Measurements from ENCODE around the gene ACACB. TPM values are rescaled to one million over a fixed set of nuclear protein-coding genes. Genes with fewer than 3 reads are reported as not detected.

The ACACB gene
- total and polyA plus RNA-seq, 2 donors (not counting 3 experiments of a cell fraction or from before 2014, with no cell fraction given): 1.3 to 5.7 TPM

DNA sequence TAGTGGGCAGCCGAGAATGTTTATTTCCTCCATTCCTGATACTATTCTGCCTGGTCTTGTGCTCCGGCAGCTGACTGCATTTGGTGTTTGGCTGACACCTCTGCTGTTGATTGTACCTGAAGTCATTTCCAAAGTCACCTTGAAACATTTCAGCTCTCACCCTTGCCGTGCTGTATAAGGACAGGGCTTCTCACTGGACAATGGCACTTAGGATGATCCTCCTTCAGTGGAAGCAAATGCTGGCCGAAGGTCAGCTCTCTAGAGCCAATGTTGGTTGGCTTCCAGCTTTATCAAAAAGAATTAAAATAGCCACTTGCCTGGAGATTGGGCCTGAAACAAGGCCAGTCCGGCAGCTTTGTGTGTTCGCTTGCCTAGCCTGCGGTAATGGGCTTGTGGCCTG is 44.0 kb downstream of the ACACB start:
- Histone ChIP-seq H3K4me3 (replicated peaks in 1 of 3; ENCODE audit: insufficient read depth in 1 of 3, low read depth in 1 of 3, low read length in 3 of 3) (no peak overlapping the region), H3K4me2 (ENCODE audit: insufficient read depth, low read length) (no peak overlapping the region), H3K27me3 (ENCODE audit: control insufficient read depth in 2 of 2, insufficient read depth in 2 of 2, low read length in 2 of 2) (no peaks in the 10 kb centered on the region), H3K4me1 (ENCODE audit: control insufficient read depth, extremely low read depth, insufficient read depth, low read length) (no peaks in the 10 kb centered on the region), H3K9me1 (replicated peaks; ENCODE audit: control insufficient read depth, extremely low read depth, insufficient read depth, low read length) (no peaks in the 10 kb centered on the region), H2AFZ (ENCODE audit: low read depth, low read length) (no peak overlapping the region), H3K79me2 (ENCODE audit: control insufficient read depth, insufficient read depth, low read length) (no peaks in the 10 kb centered on the region), H3K9ac (replicated peaks; ENCODE audit: extremely low read depth, insufficient read depth, low read length) (no peak overlapping the region), H3K9me3 (replicated peaks; ENCODE audit: control insufficient read depth, insufficient read depth, low read length) (no peaks in the 10 kb centered on the region), H3K36me3 (ENCODE audit: control insufficient read depth in 2 of 2, extremely low read depth in 1 of 2, insufficient read depth in 2 of 2, low read length in 2 of 2) (no peaks in the 10 kb centered on the region), H4K20me1 (replicated peaks; ENCODE audit: control insufficient read depth, extremely low read depth, insufficient read depth, low read length) (no peaks in the 10 kb centered on the region), H3K27ac (ENCODE audit: insufficient read depth, low read depth, low read length) (no peak overlapping the region)
- BruUV-seq (replicated peaks): no TSS peak
- FAIRE-seq (no peak), DNase-seq (ENCODE audit: low read depth, low spot score) (no peak)
- TF ChIP-seq, protein P1, sequence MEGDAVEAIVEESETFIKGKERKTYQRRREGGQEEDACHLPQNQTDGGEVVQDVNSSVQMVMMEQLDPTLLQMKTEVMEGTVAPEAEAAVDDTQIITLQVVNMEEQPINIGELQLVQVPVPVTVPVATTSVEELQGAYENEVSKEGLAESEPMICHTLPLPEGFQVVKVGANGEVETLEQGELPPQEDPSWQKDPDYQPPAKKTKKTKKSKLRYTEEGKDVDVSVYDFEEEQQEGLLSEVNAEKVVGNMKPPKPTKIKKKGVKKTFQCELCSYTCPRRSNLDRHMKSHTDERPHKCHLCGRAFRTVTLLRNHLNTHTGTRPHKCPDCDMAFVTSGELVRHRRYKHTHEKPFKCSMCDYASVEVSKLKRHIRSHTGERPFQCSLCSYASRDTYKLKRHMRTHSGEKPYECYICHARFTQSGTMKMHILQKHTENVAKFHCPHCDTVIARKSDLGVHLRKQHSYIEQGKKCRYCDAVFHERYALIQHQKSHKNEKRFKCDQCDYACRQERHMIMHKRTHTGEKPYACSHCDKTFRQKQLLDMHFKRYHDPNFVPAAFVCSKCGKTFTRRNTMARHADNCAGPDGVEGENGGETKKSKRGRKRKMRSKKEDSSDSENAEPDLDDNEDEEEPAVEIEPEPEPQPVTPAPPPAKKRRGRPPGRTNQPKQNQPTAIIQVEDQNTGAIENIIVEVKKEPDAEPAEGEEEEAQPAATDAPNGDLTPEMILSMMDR (IDR thresholded peaks at IDR 0.05; ENCODE audit: extremely low read depth in 1 of 2, insufficient read depth in 1 of 2, low read depth in 1 of 2, low read length in 2 of 2): no peak
- TF ChIP-seq FOS (IDR thresholded peaks at IDR 0.05; ENCODE audit: borderline replicate concordance, insufficient read depth, low read length) (no peak), GATA2 (IDR thresholded peaks at IDR 0.05; ENCODE audit: insufficient read depth, insufficient read length, low read depth, low read length) (no peak), JUN (IDR thresholded peaks at IDR 0.05; ENCODE audit: borderline replicate concordance, insufficient read depth, insufficient read length, low read depth) (no peak), MYC (IDR thresholded peaks at IDR 0.05; ENCODE audit: low read depth, low read length) (no peak), MAX (IDR thresholded peaks at IDR 0.05; ENCODE audit: insufficient read depth, insufficient read length) (no peak), POLR2A (IDR thresholded peaks at IDR 0.05; ENCODE audit: low read depth, low read length) (no peak), POLR2AphosphoS5 (IDR thresholded peaks at IDR 0.05; ENCODE audit: insufficient read depth, low read depth, low read length) (no peak), EZH2 (IDR thresholded peaks at IDR 0.05; ENCODE audit: borderline replicate concordance, low read depth, low read length, severe bottlenecking) (no peak)
- intact Hi-C loops (cut with micrococcal nuclease) (no loop called here), dilution Hi-C loops (cut with MboI; ENCODE audit: extremely low pct_ligation_motif_present, low sequenced_read_pairs) (no loop called here)
- POLR2A ChIA-PET: no interaction called here
- CTCF ChIA-PET: no interaction called here

Measured in endothelial cell of umbilical vein (primary cell).